ENCODE data around the gene STXBP3. TPM values are rescaled to one million over a fixed set of nuclear protein-coding genes. Genes with fewer than 3 reads are reported as not detected.

Gene STXBP3
- polyA plus RNA-seq, 3 donors = 32.3 to 56.2 (median 48.3) TPM

DNA sequence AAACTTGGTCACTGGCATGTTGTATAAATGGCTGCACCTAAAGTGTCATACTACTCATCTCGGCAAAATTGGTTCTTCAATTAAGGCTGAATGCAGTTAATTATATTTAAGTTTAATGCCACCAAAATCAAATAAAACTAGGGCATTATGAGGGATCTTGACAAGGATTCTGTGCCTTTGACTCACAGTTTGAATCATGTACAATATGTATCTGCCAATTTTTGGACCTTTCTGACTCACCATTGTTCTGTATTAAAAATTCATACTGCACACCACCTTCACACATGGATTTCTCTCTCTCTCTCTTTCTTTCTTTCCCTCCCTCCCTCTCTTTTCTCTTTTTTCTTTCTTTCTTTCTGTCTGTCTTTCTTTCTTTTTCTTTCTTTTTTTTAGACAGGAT, 14.1 kb upstream of the STXBP3 start:
- H3K4me1 ChIP-seq (ENCODE audit: control insufficient read depth in 1 of 2, insufficient read depth in 2 of 2, low read length in 2 of 2) = no peaks in the 10 kb centered on the region
- H3K4me2 ChIP-seq (replicated peaks; ENCODE audit: extremely low read depth, low read length, poor library complexity, severe bottlenecking) = no peak overlapping the region
- H3K9me3 Mint-ChIP-seq = peaks cover 0 to 2% (median 0%) of the 10 kb centered on the region in 7 donors
- no CpG with 5 or more reads among the region's 1 CpG for WGBS (ENCODE audit: insufficient coverage)
- H3K27ac Mint-ChIP-seq = no peak overlapping the region
- no peaks in the 10 kb centered on the region for H3K9me3 ChIP-seq (replicated peaks in 1 of 2; ENCODE audit: control insufficient read depth in 1 of 2, insufficient read depth in 1 of 2, low read length in 2 of 2)
- no peak for DNase-seq
- H3K36me3 Mint-ChIP-seq = no peaks in the 10 kb centered on the region
- no peak overlapping the region for H3K27ac ChIP-seq (ENCODE audit: low read depth in 1 of 2, low read length in 2 of 2)
- peaks cover 5 to 7% (median 6%) of the 10 kb centered on the region in 3 donors for H3K27me3 Mint-ChIP-seq (ENCODE audit: low read depth in 3 of 3)
- H3K36me3 ChIP-seq (replicated peaks in 1 of 2; ENCODE audit: control insufficient read depth in 1 of 2, insufficient read depth in 2 of 2, low read length in 2 of 2) = no peaks in the 10 kb centered on the region
- no peak overlapping the region for H3K4me3 Mint-ChIP-seq
- H3K9ac ChIP-seq (ENCODE audit: insufficient read depth, low read length, poor library complexity, severe bottlenecking) = no peak overlapping the region
- H3K4me3 ChIP-seq (replicated peaks in 1 of 3; ENCODE audit: low read depth in 2 of 3, low read length in 3 of 3) = no peak overlapping the region
- TF ChIP-seq, protein P1, sequence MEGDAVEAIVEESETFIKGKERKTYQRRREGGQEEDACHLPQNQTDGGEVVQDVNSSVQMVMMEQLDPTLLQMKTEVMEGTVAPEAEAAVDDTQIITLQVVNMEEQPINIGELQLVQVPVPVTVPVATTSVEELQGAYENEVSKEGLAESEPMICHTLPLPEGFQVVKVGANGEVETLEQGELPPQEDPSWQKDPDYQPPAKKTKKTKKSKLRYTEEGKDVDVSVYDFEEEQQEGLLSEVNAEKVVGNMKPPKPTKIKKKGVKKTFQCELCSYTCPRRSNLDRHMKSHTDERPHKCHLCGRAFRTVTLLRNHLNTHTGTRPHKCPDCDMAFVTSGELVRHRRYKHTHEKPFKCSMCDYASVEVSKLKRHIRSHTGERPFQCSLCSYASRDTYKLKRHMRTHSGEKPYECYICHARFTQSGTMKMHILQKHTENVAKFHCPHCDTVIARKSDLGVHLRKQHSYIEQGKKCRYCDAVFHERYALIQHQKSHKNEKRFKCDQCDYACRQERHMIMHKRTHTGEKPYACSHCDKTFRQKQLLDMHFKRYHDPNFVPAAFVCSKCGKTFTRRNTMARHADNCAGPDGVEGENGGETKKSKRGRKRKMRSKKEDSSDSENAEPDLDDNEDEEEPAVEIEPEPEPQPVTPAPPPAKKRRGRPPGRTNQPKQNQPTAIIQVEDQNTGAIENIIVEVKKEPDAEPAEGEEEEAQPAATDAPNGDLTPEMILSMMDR (IDR thresholded peaks at IDR 0.05) = no peak
- no peak overlapping the region for H2AFZ ChIP-seq (ENCODE audit: insufficient read depth, low read depth, low read length, poor library complexity, severe bottlenecking)
- H3K4me1 Mint-ChIP-seq = no peaks in the 10 kb centered on the region
- H3K27me3 ChIP-seq (ENCODE audit: control insufficient read depth in 2 of 2, insufficient read depth in 2 of 2, low read length in 2 of 2) = peaks cover 2% of the 10 kb centered on the region in 2 donors
- no peaks in the 10 kb centered on the region for H3K79me2 ChIP-seq (ENCODE audit: insufficient read depth, low read length)
- H4K20me1 ChIP-seq (ENCODE audit: insufficient read depth, low read length) = no peaks in the 10 kb centered on the region
- intact Hi-C loops (cut with micrococcal nuclease) = no loop called here

DNA sequence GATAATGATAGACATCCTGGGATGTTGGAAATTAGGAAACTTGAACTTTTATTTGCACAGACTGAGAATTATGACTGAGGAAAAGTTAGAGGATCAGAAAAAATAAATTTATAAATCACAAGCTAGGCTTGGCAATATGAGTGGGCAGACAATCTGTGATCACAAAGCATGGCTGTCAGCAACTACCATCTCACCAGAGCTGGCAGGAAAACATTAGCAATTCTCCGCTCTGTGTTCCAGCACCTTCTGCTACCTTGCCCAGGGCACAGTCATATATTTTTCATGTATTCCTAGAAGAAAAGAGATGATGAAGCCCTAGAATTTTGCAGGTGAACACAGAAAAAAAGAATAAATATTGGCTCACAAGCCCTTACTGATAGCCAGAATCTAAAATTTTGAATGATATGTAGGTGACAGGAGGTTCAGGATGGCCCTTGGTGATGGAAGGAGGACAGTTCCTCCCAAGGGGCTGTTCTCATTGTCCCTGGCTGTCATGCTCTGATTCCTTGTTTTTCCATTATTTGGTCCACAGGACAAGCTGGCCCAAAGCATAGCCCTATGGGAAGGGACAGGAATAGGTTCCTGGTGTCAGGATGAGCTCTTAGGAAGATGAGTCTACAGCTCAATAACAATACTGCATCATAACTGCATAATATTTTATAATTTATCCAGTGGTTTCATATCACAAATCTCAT, 12.2 kb upstream of the STXBP3 start:
- Histone ChIP-seq H3K27ac (ENCODE audit: low read depth in 1 of 2, low read length in 2 of 2) (no peak overlapping the region), H3K9ac (ENCODE audit: insufficient read depth, low read length, poor library complexity, severe bottlenecking) (no peak overlapping the region), H3K27me3 (ENCODE audit: control insufficient read depth in 2 of 2, insufficient read depth in 2 of 2, low read length in 2 of 2) (peaks cover 2% of the 10 kb centered on the region in 2 donors), H3K36me3 (replicated peaks in 1 of 2; ENCODE audit: control insufficient read depth in 1 of 2, insufficient read depth in 2 of 2, low read length in 2 of 2) (no peaks in the 10 kb centered on the region), H3K4me2 (replicated peaks; ENCODE audit: extremely low read depth, low read length, poor library complexity, severe bottlenecking) (no peak overlapping the region), H4K20me1 (ENCODE audit: insufficient read depth, low read length) (no peaks in the 10 kb centered on the region), H3K4me1 (ENCODE audit: control insufficient read depth in 1 of 2, insufficient read depth in 2 of 2, low read length in 2 of 2) (no peaks in the 10 kb centered on the region), H3K79me2 (ENCODE audit: insufficient read depth, low read length) (no peaks in the 10 kb centered on the region), H3K9me3 (replicated peaks in 1 of 2; ENCODE audit: control insufficient read depth in 1 of 2, insufficient read depth in 1 of 2, low read length in 2 of 2) (no peaks in the 10 kb centered on the region), H3K4me3 (replicated peaks in 1 of 3; ENCODE audit: low read depth in 2 of 3, low read length in 3 of 3) (no peak overlapping the region), H2AFZ (ENCODE audit: insufficient read depth, low read depth, low read length, poor library complexity, severe bottlenecking) (no peak overlapping the region)
- intact Hi-C loops (cut with micrococcal nuclease) = no loop called here
- no CpG with 5 or more reads among the region's 1 CpG for WGBS (ENCODE audit: insufficient coverage)
- Mint-ChIP-seq H3K9me3 (peaks cover 0 to under 1% (median 0%) of the 10 kb centered on the region in 7 donors), H3K4me1 (no peaks in the 10 kb centered on the region), H3K27me3 (ENCODE audit: low read depth in 3 of 3) (peaks cover 6 to 7% (median 7%) of the 10 kb centered on the region in 3 donors), H3K36me3 (no peaks in the 10 kb centered on the region), H3K4me3 (no peak overlapping the region), H3K27ac (no peak overlapping the region)
- DNase-seq = no peak
- TF ChIP-seq, protein P1 (IDR thresholded peaks at IDR 0.05) = no peak
